ENCODE measurements around the gene CATSPER1.

DNA sequence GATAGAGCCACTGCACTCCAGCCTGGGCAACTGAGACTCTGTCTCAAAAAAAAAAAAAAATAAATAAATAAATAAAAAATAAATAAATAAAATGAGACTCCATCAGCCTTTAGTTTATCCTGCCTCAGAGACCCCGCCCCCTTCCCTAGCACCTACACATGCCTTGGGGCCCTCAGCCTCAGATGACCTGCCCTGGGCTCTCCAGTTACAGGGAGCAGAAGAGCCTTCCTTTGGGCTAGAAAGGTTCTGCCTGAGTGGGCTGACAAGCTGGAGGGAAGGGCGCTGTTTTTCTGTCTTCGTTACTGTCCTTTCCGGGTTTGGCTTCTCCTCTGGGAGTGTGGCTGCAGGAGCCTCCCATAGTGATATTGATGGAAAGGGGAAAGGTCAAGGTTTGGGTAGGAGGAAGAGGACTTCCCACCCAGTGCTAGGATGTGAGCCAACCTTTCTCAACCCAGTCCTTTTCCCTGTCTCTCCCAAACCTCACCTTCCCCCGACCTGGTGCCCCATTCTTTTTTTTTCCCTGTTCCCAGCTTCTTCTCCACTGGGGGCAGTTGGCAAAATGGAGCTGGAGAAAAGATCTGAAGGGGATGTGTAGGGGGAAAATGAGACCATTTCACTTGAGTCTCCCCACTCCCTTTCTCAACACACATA is 24.4 kb upstream of the CATSPER1 start:
- no peak for TF ChIP-seq POLR2A (IDR thresholded peaks at IDR 0.05)
- TF ChIP-seq CTCF (IDR thresholded peaks at IDR 0.05 in 8 of 11, conservative IDR thresholded peaks at IDR 0.05 in 3 of 11), result no peak
